GM18526 (cell line): ENCODE results near the gene DLEC1.
A peak's percentile ranks its signal among the peaks of the same experiment; 100 is the strongest.

Experiments
- POLR2A ChIP-seq: IDR thresholded peaks from 3 replicates; pipeline ENCODE4 v1.6.1; 2011; ENCODE audit not compliant: insufficient read length; ENCODE audit errors: extremely low read depth

The DLEC1 gene

DNA sequence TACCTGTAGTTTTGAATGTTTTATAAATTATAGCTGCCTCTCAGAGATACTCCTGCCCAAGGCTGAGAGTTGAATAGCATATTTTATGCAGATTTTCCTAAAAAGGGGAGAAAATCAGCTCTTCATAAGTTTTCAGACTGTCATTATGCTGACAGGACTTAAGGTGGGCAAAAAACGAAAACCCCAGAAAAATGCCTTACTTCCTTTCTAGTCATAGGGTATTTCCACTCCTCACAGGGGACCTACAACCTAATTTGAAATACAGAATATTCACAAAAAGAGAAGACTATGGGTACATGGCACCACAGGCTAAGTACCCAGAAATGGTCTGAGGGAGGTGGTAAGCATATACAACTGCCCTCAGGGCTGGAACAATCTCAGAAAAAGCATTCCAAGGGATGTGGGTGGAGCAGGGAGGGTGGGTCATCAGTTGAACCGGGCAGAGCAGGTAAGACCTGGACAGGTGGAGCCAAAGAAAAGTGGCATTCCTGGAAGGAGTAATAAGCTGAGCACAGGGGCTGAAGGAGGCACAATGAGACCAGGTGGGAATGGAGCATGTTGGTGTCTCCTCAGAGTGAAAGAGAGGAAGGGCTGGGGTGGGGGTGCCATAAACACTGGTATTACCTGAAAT lies 115.7 kb downstream of the DLEC1 start:
- TF ChIP-seq POLR2A: no peak

DNA sequence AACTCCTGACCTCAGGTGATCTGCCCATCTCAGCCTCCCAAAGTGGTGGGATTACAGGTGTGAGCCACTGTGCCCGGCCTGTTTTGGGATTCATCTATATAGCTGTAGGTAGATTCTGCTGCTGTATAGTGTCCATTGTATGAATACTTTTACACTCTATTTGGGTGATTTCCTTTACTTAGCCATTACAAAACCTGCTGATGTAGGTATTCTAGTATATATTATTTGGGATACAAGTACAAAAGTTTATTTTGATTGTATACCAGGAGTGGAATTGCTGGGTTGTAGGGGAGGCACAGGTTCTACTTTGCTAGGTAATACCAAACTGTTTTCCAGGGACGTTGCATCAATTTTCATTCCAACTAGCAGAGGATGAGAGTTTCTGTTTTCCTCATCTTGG lies 116.8 kb downstream of the DLEC1 start:
- TF ChIP-seq POLR2A: no peak

DNA sequence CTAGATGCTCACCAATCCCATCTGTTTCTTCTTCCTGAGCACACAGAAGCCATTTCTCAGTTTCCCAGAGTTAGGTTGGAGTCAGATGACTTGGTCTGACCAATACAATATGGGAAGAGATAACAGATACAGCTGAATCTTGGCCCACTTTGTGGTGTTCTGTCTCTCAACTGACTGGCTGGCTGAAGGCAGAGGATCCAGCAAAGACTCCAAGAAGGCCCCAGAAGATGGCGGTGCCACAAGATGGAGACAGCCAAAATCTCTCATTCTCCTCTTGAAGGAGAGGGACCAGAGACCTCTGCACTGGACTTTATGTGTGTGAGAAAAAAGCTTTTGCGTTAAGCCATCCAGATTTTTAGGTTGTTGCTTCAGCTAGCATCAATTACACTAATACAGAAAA lies 118.1 kb downstream of the DLEC1 start:
- TF ChIP-seq POLR2A: no peak

DNA sequence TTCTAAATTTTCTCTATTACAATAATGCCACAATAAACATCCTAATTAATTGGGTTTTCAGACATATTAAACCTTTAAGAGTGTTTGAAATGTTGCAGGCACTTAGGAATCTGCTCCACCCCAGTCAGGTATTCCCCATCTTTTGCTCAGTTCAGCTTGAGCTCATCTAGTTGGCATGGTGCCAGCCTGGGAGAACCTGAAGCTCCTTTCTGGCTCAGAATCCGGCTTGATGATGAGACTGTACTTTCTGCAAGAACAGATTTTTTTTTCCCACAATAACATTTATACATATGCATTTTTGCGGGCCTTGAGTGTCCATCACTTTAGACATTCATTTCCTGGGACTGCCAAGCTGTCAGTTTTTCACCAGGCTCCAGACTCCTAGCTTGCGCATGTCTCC lies 118.6 kb downstream of the DLEC1 start:
- no peak for TF ChIP-seq POLR2A

GRCh38 chr3:38158472-38158871 lies 119.5 kb downstream of the DLEC1 start:
- no peak for TF ChIP-seq POLR2A

DNA sequence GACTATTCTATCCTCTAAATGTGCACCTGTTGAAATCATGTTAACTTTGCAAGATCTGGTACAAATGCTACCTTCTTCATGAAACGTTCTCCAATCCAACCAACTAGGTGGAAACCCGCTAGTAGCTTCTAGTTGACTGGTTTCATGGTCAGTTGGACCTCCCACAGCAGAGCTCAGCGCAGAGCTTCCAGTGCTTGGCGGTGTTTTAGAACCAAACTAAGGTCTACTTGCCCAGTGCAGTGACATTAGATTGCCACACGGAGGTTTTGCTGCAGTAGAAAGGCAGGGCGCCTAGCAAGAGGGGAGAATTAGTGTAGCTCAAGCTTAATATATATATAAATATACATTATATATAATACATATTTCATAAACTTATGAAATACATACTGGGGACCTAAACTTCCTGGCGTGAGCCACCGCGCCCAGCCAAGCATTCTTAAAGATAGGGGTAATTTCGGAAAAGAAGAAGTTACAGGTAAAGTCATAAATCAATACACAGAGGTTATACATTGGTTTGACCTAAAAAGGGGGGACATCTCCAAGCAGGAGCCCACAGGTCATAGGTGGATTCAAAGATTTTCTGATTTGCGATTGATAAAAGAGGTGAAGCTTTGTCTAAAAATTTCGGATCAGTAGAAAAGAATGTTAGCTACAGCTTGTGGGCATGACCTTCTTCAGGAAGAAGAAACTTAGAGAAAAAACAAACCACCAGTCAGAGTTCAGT lies 124.3 kb downstream of the DLEC1 start:
- TF ChIP-seq POLR2A: no peak

DNA sequence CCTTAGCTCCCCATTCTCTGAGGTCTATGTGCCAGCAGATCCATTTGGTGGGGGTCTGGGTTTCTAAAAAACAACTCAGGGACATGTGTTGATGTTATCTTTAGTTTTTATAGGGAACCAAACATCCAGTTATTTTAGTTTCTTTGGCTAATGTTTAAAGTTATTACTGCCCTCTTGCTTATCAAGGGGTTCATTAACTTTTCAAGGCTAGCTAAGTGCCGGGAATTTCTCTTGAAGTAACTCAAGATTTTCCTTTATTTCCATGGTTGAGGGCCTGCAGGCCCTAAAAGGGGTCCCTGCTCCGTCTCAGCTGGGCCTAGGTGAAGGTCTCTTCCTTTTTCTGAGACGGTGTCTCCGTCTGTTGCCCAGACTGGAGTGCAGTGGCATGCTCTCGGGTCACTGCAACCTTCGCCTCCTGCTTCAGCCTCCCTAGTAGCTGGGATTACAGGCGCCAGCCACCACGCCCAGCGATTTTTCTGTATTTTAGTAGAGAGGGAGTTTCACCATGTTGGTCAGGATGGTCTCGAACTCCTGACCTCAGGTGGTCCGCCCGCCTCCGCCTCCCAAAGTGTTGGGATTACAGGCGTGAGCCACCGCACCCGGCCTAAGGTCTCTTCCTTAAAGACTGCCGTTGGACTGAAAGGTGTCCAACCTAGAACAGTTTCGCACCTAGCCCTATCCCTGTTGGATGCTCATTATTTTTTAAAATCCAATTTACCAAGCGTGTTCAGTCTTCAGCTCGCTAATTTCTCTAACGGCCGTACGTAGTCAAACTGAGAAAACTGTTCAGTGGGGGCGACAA lies 125.0 kb downstream of the DLEC1 start:
- no peak for TF ChIP-seq POLR2A

DNA sequence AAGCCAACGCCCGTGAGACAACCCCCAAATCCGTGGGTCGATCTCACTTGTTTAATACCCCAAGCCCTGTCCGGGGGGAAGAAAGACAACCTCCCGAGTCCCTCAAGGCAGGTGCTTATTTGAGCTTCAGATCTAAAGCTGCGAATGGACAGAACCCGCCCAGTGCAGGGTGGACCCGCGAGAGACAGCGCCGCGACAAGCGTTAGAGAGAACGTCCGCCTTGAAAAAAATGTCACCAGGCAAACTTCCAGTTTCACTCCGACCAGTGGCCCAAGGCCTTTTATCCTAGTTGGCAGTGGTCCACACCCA lies 125.6 kb downstream of the DLEC1 start:
- TF ChIP-seq POLR2A: no peak

GRCh38 chr3:38164952-38165721 lies 126.1 kb downstream of the DLEC1 start, which contains the start of gene OXSR1:
Gene OXSR1, plus strand, starts transcription at chr3:38165537. Its CDS starts 340 bp downstream, at chr3:38165877.
- peak; percentile 87 for TF ChIP-seq POLR2A

DNA sequence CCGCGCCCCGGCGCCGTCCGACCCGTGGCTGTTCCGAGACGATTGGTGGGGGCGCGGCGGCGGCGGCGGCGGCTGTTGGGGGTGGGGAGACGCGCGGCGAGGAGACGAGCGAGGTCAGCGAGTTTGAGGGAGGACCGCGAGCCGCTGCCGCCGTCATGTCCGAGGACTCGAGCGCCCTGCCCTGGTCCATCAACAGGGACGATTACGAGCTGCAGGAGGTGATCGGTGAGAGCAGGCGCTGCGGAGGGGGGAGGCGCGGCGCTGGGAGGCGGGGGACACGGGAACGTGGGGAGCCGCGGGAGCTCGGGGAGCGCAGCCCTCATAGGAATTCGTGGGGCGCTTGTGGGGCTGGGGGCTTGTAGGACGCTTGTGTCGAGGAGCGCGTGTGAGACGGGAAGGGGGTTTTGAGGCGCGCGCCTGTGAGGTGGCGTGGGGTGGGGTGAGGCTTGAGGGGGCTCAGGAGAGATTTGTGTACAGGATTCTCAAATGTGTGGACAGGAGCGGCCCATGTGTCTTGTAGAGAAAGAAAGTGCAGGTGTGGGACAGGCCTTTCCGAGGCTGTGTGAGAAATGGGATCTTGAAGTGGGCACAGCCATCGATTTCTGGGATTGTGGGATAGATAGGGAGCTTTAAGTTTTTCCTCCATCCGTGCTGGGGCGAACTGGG lies 126.8 kb downstream of the DLEC1 start:
- TF ChIP-seq POLR2A: no peak

DNA sequence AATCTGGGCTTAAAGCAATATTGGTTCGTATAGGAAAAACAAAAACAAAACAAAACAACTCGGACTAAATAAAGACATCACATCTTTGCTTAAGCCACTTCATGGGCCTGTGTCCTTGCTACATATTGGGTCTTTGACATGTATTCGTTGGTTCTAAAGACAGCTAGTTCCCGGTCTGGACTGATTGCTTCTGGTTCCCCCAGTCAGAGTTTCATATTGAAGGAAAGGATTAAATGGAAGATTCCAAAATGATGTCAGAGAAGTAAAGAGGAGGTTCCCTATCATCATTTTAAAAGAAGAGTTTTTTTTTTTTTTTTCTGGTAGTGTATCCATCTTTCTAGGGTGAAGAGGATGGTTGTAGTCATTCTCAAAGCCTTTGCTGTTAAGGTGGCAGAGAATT lies 128.6 kb downstream of the DLEC1 start:
- TF ChIP-seq POLR2A: no peak

DNA sequence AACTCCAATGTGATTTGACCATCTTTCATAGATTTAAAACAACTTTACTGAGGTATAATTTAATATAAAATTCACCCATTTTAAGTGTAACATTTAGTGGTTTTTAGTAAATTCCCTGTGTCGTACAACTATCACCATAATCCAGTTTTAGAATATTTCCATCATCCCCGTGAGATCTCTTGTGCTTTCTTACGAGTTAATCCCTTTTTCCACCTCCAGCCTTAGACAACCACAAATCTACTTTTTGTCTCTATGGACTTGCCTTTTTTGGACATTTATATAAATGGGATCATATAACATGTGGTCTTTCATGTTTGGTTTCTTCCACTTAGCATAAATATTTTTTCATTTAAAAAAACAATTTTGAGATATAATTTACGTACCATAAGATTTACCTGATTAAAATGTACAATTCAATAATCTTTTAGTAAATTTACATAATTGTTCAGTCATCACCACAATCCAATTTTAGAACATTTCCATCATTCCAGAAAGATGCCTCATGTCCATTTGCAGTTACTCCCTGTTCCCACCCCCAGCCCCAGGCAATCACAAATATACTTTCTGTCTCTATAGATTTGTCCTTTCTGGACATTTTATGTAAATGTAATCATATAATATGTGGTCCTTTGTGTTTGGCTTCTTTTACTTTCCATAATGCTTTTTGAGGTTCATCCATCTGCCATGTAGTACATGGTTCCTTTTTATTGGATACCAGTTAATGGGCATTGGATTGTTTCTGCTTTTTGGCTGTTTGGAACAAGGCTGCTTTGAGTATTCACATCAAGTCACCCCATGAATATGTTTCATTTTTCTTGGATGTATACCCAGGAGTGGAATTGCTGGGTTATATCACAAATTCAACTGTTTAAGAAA lies 129.4 kb downstream of the DLEC1 start:
- no peak for TF ChIP-seq POLR2A

GRCh38 chr3:38169027-38169317 lies 130.0 kb downstream of the DLEC1 start:
- TF ChIP-seq POLR2A: no peak

- no peak for TF ChIP-seq POLR2A
Measured at GRCh38 chr3:38170722-38171121, 131.7 kb downstream of the DLEC1 start.
